Thoracic aorta (tissue), 2 donors: Measurements from ENCODE around the gene TAS2R9. TPM values are rescaled to one million over a fixed set of nuclear protein-coding genes. Genes with fewer than 3 reads are reported as not detected.

Source experiments
- total RNA-seq, 2 donors: library from RNA; depleted of rRNA; stranded (reverse); fragments of >200 nt; gene quantifications; one replicate each; pipeline versions ENCODE4 v1.1.0 to v1.2.3, GENCODE V29; 2016

The TAS2R9 gene
- total RNA-seq, 2 donors from 2014 or later: not detected

Other genes starting within 250 kb of the TAS2R9 start
- 10 to 100 TPM in 1 of 2 donors, 1 to 10 TPM in 1; 8.2 to 25.3 TPM for gene MAGOHB, start 196.6 kb downstream of the TAS2R9 start, total RNA-seq
- gene STYK1, start 136.1 kb downstream of the TAS2R9 start, total RNA-seq: not detected
- 100 to 1,000 TPM; 238 to 630 TPM for gene YBX3, start 86.8 kb downstream of the TAS2R9 start, total RNA-seq
- not detected for gene TAS2R7, start 7.5 kb downstream of the TAS2R9 start, total RNA-seq
- not detected for gene TAS2R8, start 2.9 kb downstream of the TAS2R9 start, total RNA-seq
- gene TAS2R10, start 16.2 kb upstream of the TAS2R9 start, total RNA-seq: 1 to 10 TPM in 1 of 2 donors, not detected in 1; 4.6 TPM
- gene PRR4, start 39.3 kb upstream of the TAS2R9 start, total RNA-seq: 10 to 100 TPM in 1 of 2 donors, 1 to 10 TPM in 1; 5.7 to 22.7 TPM
- 10 to 100 TPM; 18.5 to 30.5 TPM for gene PRH1, start 74.1 kb upstream of the TAS2R9 start, total RNA-seq
- gene TAS2R13, start 99.4 kb upstream of the TAS2R9 start, total RNA-seq: 1 to 10 TPM; 3.1 to 7.3 TPM
- gene PRH2, start 119.1 kb upstream of the TAS2R9 start, total RNA-seq: not detected
- 1 to 10 TPM; 1.9 to 5.4 TPM for gene TAS2R14, start 129.1 kb upstream of the TAS2R9 start, total RNA-seq
- gene TAS2R50, start 176.7 kb upstream of the TAS2R9 start, total RNA-seq: 1 to 10 TPM; 1.5 to 7.1 TPM
- gene TAS2R20, start 188.1 kb upstream of the TAS2R9 start, total RNA-seq: 1 to 10 TPM; 1.8 to 5.8 TPM
- gene TAS2R19, start 212.5 kb upstream of the TAS2R9 start, total RNA-seq: 10 to 100 TPM in 1 of 2 donors, 1 to 10 TPM in 1; 8.3 to 13.1 TPM
- gene TAS2R31, start 221.2 kb upstream of the TAS2R9 start, total RNA-seq: 1 to 10 TPM; 2.7 to 9.5 TPM